HG03039 (cell line): Measurements from ENCODE around the gene C5AR1.
A peak's percentile ranks its signal among the peaks of the same experiment; 100 is the strongest.
"Not testable (repeated sequence)": the region's sequence is repeated elsewhere in the genome, so short reads cannot be mapped to it uniquely, and the experiment has no call there.

Experiments used
- ATAC-seq: cut with Tn5 transposase; IDR thresholded peaks from one replicate; pipeline ENCODE4 v1.9.1; 2021; ENCODE audit warnings: mild to moderate bottlenecking, moderate library complexity; ENCODE audit not compliant: unreplicated experiment

The C5AR1 gene

DNA sequence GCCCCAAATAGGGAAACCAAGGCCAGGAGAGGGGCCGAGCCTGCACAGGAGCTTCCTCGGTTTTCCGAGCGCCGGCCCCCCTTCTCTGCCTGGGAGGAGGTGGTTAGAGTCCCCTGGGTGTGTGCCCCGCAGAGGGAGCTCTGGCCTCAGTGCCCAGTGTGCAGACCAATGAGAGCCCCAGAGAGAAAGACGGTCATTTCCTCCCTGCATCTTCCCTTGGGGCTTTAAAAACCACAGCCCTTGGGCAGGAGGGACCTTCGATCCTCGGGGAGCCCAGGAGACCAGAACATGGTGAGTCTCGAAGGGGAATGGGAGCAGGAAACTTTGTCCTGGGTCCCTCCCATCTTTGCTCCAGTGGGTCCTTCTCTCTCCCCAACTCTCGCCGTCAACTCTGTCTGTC is at the start of gene C5AR1:
C5AR1 (plus strand) TSS at position 254 of the 400 bp plus-strand sequence; CDS start at position 289, 35 bp downstream.
- no peak for ATAC-seq

GRCh38 chr19:47260476-47260875 is 49.2 kb upstream of the C5AR1 start:
- ATAC-seq, result no peak

- ATAC-seq, result not testable (repeated sequence)
These were observed 47.5 kb upstream of the C5AR1 start for GRCh38 chr19:47261946-47262793.

DNA sequence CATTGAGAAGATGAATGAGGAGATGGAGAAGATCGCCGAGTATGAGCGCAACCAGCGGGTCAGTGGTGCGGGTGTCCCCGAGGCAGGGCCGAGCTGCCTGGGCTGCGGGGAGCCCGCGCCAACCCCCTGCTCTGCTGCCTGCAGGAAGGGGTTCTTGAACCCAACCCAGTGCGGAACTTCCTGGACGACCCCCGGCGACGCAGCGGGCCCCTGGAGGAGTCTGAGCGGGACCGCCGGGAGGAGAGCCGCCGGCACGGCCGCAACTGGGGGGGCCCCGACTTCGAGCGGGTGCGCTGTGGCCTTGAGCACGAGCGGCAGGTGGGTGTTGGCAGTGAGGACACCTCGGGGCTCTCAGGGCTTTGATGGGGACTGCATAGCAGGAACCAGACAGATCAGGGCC is 45.0 kb upstream of the C5AR1 start:
- ATAC-seq, result no peak

GRCh38 chr19:47266401-47266941 is 43.2 kb upstream of the C5AR1 start:
- ATAC-seq, result no peak

- ATAC-seq, result no peak
These were observed 42.3 kb upstream of the C5AR1 start for GRCh38 chr19:47267350-47267759.

DNA sequence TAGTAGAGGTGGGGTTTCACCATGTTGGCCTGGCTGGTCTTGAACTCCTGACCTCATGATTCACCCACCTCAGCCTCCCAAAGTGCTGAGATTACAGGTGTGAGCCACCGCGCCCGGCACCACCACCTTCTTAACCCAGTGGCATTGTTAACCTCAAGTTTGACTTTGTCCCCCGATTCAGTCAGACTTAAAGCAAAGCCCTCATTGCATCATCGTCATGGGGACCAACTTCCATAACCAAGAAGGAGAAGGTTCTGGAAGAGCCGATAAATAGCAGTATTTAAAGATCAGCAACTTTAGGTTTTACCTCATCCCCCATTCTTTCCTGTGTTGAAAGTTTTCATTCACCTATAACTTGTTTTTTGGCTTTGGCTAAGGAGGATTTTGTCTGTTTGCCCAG is 41.6 kb upstream of the C5AR1 start:
- no peak for ATAC-seq

GRCh38 chr19:47269596-47269995 is 40.1 kb upstream of the C5AR1 start:
- no peak for ATAC-seq

GRCh38 chr19:47270408-47270807 is 39.3 kb upstream of the C5AR1 start:
- no peak for ATAC-seq

GRCh38 chr19:47271949-47272348 is 37.7 kb upstream of the C5AR1 start:
- ATAC-seq, result no peak

DNA sequence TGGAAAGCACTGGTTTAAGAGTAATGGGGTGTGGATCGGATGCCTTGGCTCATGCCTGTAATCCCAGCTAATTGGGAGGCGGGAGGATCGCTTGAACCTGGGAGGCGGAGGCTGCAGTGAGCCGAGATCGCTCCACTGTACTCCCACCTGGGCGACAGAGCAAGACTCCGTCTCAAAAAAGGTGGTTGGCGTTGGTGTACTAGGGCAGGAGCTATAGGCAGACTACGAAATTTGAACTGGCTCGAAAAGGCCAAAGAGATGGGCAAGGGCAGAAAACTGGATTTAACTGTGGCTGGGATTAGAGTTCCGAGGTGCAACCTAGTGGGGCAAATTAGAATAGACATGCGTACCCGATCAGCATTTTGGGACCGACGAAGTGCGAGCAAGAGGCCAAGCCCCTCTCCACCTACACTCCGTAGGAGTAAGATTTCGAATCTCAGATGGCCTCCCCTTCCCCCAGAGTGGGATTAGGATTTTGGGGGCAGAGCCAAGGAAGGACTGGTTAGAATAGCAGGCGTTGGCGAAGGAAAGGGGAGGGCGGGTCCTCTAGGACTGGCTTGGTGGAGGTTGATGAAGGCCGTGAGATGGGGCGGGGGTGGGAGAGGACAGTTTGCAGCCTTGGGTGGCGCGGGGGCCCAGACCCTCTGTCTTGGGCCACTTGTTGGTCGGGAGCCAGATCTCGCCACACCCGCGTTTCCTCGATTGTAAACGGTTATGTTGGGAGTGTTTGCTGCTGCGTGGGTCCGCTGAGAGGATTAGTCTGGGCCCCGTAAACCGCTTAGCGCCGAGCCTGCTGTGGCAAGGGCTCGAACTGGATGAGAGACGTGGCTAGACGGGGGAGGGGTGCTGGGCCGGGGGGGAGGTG is 37.0 kb upstream of the C5AR1 start:
- ATAC-seq, result no peak

GRCh38 chr19:47273313-47274070 is 36.2 kb upstream of the C5AR1 start:
- peak; percentile 47 for ATAC-seq

DNA sequence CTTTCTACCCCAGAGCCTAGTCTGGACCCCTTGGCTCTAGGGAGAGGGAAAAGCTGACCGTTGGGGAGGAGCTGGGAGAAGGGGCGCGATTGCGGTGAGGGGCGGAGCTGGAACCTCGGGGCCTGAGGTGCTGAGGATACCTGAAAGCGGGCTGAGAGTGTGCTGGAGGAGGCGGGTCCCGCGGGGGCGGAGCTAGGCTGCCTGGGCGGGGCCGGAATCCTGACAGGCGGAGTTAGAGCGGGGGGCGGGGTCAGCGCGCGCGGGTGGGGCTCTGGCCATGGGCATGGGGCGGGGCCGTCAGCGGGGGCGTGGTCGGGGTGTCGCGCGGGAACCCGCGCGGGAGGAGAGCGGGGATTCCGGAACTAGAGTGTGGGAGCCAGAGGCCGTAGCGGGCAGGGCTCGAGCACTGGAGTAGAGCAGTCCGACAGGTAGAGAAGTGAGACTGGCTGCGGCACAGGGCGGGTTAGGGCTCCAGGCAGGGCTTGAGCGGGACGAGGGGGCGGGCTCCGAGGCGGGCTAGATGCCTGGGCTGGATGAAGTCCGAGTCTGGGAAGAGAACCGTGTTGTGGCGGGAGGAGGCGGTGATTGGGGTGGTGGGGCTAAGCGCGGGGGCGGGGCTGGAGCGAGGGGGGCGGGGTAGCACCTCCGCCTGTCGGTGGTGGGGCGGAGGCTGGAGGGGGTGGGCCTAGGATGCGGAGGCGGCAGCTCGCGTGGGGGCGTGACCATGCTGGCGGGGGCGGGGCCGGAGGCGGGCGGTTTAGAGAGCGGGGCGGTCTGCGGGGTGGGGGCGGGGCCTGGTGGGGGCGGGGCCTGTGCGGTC is 35.4 kb upstream of the C5AR1 start, which contains the start of gene INAFM1:
INAFM1 (plus strand) TSS at position 815 of the 820 bp plus-strand sequence. CDS start 35 bp downstream, outside the sequence.
- ATAC-seq, result peak; percentile 42

- peak; percentile 3 for ATAC-seq
These were observed 34.5 kb upstream of the C5AR1 start for GRCh38 chr19:47274891-47275761.

DNA sequence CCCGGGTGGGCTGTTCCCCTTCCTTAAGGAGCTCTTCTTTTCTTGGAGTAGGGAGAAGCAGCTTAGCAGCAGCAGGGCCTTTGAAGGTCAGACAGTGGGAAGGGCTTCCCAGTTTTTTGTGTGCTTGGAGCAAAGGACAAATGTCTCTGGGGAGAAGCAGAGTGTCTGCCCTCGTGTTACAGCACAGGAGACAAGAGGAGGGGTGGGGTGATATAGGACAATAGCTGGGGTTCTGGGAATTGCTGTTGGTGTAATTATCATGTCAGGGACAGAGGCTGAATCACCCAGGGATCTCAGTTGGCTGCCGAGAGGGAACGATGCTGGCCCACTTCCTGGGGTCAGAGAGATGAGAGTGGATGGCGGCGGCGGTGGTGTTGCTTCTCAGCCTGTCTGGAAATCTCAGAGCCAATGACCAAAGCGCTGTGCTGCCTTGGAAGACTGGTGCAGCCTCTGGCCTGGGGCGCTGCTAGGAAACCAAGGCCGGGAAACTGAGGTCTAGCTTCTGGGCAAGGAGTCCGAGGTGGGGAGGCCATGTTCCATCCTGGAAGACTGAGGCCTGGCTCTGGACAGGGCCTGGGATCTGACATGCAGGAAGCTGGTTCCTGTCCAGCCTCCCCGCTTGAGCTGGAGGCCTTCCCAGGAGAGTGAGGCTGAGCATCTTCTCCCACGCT is 33.7 kb upstream of the C5AR1 start:
- ATAC-seq, result no peak

GRCh38 chr19:47276513-47276912 is 33.1 kb upstream of the C5AR1 start:
- ATAC-seq, result not testable (repeated sequence)

- no peak for ATAC-seq
These were observed 29.4 kb upstream of the C5AR1 start for GRCh38 chr19:47280183-47280797.
